ENCODE measurements around the gene CGB7. TPM values are rescaled to one million over a fixed set of nuclear protein-coding genes. Genes with fewer than 3 reads are reported as not detected.

CGB7 gene
- total and polyA plus RNA-seq, 2 of the 13 experiments (the other 11 are each of a cell fraction or from before 2014, with no cell fraction given): 0.07 TPM; not detected in 1

DNA sequence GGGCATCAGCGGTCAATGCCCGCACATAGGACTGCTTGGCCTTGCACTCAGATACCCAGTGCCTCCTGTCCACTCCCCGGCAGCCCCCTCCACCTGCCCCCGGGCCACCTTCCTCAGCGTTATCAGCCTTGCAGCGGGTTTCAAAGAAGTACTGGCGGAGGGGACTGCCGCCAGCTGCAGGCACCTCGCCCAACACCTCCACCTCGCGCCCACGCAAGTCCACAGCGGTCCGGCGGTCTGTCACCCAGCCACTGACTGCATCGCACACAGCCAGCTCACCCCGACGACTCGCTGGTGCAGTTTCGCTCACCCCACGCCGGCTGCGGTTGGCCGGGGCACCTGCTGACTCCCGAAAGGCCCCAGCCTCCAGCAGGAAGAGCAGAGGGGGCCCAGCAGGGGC, 3.9 kb upstream of the CGB7 start:
- Histone ChIP-seq H3K4me3 (replicated peaks in 1 of 3; ENCODE audit: insufficient read depth in 1 of 3, low read depth in 2 of 3, low read length in 3 of 3) (no peak overlapping the region), H3K36me3 (replicated peaks in 1 of 2; ENCODE audit: control insufficient read depth in 1 of 2, insufficient read depth in 2 of 2, low read length in 2 of 2) (no peaks in the 10 kb centered on the region), H2AFZ (ENCODE audit: low read length) (no peak overlapping the region), H3K9ac (ENCODE audit: insufficient read depth, low read depth, low read length) (no peak overlapping the region), H3K27me3 (ENCODE audit: control insufficient read depth in 1 of 2, insufficient read depth in 2 of 2, low read length in 2 of 2) (peaks cover 8 to 67% of the 10 kb centered on the region in 2 experiments; a peak in 4 of 5 replicates), H3K9me3 (ENCODE audit: low read length) (no peaks in the 10 kb centered on the region), H3K4me2 (ENCODE audit: low read depth, low read length) (no peak overlapping the region), H3K79me2 (ENCODE audit: insufficient read depth, low read length) (no peaks in the 10 kb centered on the region), H4K20me1 (ENCODE audit: insufficient read depth, low read length) (no peaks in the 10 kb centered on the region), H3K4me1 (ENCODE audit: insufficient read depth, low read length) (peaks cover 19% of the 10 kb centered on the region), H3K27ac (ENCODE audit: extremely low read length, insufficient read depth, low read length) (no peak overlapping the region)
- ChIA-PET CTCF (ENCODE audit: low intra/inter-chr PET ratio, low total read pairs) (no interaction called here), POLR2A (no interaction called here)
- TF ChIP-seq EHMT2 (IDR thresholded peaks at IDR 0.05; ENCODE audit: borderline replicate concordance, low read depth, low read length) (no peak), ZBTB7B (CRISPR knock-in tag; IDR thresholded peaks at IDR 0.05) (no peak), ZNF589 (CRISPR knock-in tag; conservative IDR thresholded peaks at IDR 0.05) (no peak), AGO1 (IDR thresholded peaks at IDR 0.05; ENCODE audit: low read depth, low read length, poor library complexity, severe bottlenecking) (no peak), GATAD2A (CRISPR knock-in tag; IDR thresholded peaks at IDR 0.05) (no peak)
- TF ChIP-seq, protein P1, sequence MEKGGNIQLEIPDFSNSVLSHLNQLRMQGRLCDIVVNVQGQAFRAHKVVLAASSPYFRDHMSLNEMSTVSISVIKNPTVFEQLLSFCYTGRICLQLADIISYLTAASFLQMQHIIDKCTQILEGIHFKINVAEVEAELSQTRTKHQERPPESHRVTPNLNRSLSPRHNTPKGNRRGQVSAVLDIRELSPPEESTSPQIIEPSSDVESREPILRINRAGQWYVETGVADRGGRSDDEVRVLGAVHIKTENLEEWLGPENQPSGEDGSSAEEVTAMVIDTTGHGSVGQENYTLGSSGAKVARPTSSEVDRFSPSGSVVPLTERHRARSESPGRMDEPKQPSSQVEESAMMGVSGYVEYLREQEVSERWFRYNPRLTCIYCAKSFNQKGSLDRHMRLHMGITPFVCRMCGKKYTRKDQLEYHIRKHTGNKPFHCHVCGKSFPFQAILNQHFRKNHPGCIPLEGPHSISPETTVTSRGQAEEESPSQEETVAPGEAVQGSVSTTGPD (CRISPR knock-in tag; IDR thresholded peaks at IDR 0.05): no peak
- TF ChIP-seq, protein P2, sequence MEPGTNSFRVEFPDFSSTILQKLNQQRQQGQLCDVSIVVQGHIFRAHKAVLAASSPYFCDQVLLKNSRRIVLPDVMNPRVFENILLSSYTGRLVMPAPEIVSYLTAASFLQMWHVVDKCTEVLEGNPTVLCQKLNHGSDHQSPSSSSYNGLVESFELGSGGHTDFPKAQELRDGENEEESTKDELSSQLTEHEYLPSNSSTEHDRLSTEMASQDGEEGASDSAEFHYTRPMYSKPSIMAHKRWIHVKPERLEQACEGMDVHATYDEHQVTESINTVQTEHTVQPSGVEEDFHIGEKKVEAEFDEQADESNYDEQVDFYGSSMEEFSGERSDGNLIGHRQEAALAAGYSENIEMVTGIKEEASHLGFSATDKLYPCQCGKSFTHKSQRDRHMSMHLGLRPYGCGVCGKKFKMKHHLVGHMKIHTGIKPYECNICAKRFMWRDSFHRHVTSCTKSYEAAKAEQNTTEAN (CRISPR knock-in tag; conservative IDR thresholded peaks at IDR 0.05): no peak
- TF ChIP-seq, protein P3, sequence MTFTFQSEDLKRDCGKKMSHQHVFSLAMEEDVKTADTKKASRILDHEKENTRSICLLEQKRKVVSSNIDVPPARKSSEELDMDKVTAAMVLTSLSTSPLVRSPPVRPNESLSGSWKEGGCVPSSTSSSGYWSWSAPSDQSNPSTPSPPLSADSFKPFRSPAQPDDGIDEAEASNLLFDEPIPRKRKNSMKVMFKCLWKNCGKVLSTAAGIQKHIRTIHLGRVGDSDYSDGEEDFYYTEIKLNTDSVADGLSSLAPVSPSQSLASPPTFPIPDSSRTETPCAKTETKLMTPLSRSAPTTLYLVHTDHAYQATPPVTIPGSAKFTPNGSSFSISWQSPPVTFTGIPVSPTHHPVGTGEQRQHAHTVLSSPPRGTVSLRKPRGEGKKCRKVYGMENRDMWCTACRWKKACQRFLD (CRISPR knock-in tag; IDR thresholded peaks at IDR 0.05; ENCODE audit: borderline replicate concordance): no peak
- no peak for FAIRE-seq
- no peak for ATAC-seq
- 11% methylated on average over 3 of the region's 25 CpGs for WGBS (ENCODE audit: low lambda C conversion rate)
- no peak for DNase-seq (ENCODE audit: low spot score)
- no TSS peak for BruUV-seq (replicated peaks)
- intact Hi-C loops (cut with micrococcal nuclease; ENCODE audit: unreplicated experiment): no loop called here
- in situ Hi-C loops (cut with HindIII; ENCODE audit: extremely low pct_ligation_motif_present, low pct_unique_long_range_greater_than_20kb): no loop called here
